Nephron progenitor cell (in vitro differentiated cells): ENCODE measurements around the gene ZNF99.
"Not testable (repeated sequence)": the region's sequence is repeated elsewhere in the genome, so short reads cannot be mapped to it uniquely, and the experiment has no call there.

Source experiments
- DNase-seq: peaks from one replicate; pipeline ENCODE4 v3.0.0; 2021
- H3K27ac Mint-ChIP-seq: 2 replicates; pipeline ENCODE4 v1.8.0; 2021; ENCODE audit warnings: mild to moderate bottlenecking, moderate library complexity, mixed read lengths
- H3K27me3 Mint-ChIP-seq: 2 replicates; pipeline ENCODE4 v1.8.0; 2021; ENCODE audit warnings: mild to moderate bottlenecking, low read depth, mixed read lengths; ENCODE audit not compliant: poor library complexity
- H3K36me3 Mint-ChIP-seq: 2 replicates; pipeline ENCODE4 v1.8.0; 2021; ENCODE audit warnings: low read depth, mixed read lengths
- H3K4me1 Mint-ChIP-seq: 2 replicates; pipeline ENCODE4 v1.8.0; 2021; ENCODE audit warnings: mixed read lengths
- H3K4me3 Mint-ChIP-seq: 2 replicates; pipeline ENCODE4 v1.8.0; 2021; ENCODE audit warnings: mild to moderate bottlenecking, moderate library complexity, mixed read lengths
- H3K9me3 Mint-ChIP-seq: 2 replicates; pipeline ENCODE4 v1.8.0; 2021; ENCODE audit warnings: mild to moderate bottlenecking, moderate library complexity, mixed read lengths
- TF ChIP-seq, protein P1 (sequence below): fragments of 200-600 bp; sonication (generic); IDR thresholded peaks from 2 replicates; pipeline ENCODE4 v1.5.0; 2021; ENCODE audit warnings: antibody characterized with exemption

The ZNF99 gene

GRCh38 chr19:22806418-22806817 lies 22.5 kb upstream of the ZNF99 start:
- no peak overlapping the region for H3K27ac Mint-ChIP-seq
- H3K36me3 Mint-ChIP-seq = no peaks in the 10 kb centered on the region
- no peak for DNase-seq
- H3K4me3 Mint-ChIP-seq = no peak overlapping the region
- no peaks in the 10 kb centered on the region for H3K4me1 Mint-ChIP-seq
- TF ChIP-seq, protein P1, sequence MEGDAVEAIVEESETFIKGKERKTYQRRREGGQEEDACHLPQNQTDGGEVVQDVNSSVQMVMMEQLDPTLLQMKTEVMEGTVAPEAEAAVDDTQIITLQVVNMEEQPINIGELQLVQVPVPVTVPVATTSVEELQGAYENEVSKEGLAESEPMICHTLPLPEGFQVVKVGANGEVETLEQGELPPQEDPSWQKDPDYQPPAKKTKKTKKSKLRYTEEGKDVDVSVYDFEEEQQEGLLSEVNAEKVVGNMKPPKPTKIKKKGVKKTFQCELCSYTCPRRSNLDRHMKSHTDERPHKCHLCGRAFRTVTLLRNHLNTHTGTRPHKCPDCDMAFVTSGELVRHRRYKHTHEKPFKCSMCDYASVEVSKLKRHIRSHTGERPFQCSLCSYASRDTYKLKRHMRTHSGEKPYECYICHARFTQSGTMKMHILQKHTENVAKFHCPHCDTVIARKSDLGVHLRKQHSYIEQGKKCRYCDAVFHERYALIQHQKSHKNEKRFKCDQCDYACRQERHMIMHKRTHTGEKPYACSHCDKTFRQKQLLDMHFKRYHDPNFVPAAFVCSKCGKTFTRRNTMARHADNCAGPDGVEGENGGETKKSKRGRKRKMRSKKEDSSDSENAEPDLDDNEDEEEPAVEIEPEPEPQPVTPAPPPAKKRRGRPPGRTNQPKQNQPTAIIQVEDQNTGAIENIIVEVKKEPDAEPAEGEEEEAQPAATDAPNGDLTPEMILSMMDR = no peak
- H3K27me3 Mint-ChIP-seq = no peaks in the 10 kb centered on the region
- H3K9me3 Mint-ChIP-seq = peaks cover 71% of the 10 kb centered on the region

GRCh38 chr19:22797040-22797439 lies 13.1 kb upstream of the ZNF99 start:
- Mint-ChIP-seq H3K27ac (no peak overlapping the region), H3K36me3 (peaks cover 18% of the 10 kb centered on the region), H3K4me1 (no peaks in the 10 kb centered on the region), H3K4me3 (no peak overlapping the region), H3K9me3 (peaks cover 84% of the 10 kb centered on the region), H3K27me3 (peaks cover 3% of the 10 kb centered on the region)
- no peak for DNase-seq
- TF ChIP-seq, protein P1 = no peak

DNA sequence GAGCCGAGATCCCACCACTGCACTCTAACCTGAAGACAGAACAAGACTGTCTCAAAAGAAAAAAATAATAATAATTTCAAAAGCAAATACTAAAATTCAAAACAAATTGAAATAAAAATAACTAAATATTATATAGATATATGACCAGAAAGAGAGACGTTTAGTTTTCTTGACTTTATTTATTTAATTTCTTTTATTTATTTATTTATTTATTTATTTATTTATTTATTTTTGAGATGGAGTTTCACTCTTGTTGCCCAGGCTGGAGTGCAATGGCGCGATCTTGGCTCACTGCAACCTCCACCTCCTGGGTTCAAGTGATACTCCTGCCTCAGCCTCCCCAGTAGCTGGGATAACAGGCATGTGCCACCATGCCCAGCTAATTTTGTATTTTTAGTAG lies 8.9 kb upstream of the ZNF99 start:
- Mint-ChIP-seq H3K36me3 (peaks cover 16% of the 10 kb centered on the region), H3K9me3 (peaks cover 80% of the 10 kb centered on the region)
- DNase-seq, H3K4me3 Mint-ChIP-seq, H3K27ac Mint-ChIP-seq, H3K27me3 Mint-ChIP-seq, H3K4me1 Mint-ChIP-seq: not testable (repeated sequence)

GRCh38 chr19:22735911-22736645 lies 47.9 kb downstream of the ZNF99 start:
- Mint-ChIP-seq H3K27me3 (no peaks in the 10 kb centered on the region), H3K27ac (no peak overlapping the region), H3K9me3 (peaks cover 96% of the 10 kb centered on the region), H3K36me3 (no peaks in the 10 kb centered on the region), H3K4me3 (no peak overlapping the region), H3K4me1 (no peaks in the 10 kb centered on the region)
- TF ChIP-seq, protein P1 = no peak
- DNase-seq = no peak

- Mint-ChIP-seq H3K36me3 (peaks cover 5% of the 10 kb centered on the region), H3K4me3 (no peak overlapping the region), H3K4me1 (no peaks in the 10 kb centered on the region), H3K9me3 (peaks cover 96% of the 10 kb centered on the region), H3K27me3 (no peaks in the 10 kb centered on the region), H3K27ac (no peak overlapping the region)
- TF ChIP-seq, protein P1 = no peak
- DNase-seq = no peak
These were observed 50.3 kb downstream of the ZNF99 start for GRCh38 chr19:22733691-22734090.

DNA sequence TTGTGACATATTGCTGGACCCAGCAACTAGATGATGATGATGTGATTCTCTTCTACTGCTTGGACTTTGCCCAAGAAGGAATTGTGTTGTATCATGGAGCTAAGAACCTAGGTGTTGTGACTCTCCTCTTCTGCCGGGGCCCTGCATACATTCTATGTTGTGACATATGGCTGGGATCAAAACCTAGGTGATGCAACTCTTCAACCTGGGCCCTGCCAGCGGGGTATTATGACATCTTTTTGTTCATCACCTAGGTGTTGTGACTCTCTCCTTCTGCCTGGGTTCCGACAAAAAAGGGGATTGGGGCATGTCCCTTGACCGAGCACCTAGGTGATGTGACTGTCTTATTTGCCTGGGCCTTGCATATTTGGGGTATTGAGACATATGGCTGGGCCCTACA lies 55.7 kb downstream of the ZNF99 start:
- not testable (repeated sequence) for H3K27ac Mint-ChIP-seq, H3K4me1 Mint-ChIP-seq, DNase-seq, H3K4me3 Mint-ChIP-seq, H3K27me3 Mint-ChIP-seq, H3K36me3 Mint-ChIP-seq
- peaks cover 97% of the 10 kb centered on the region for H3K9me3 Mint-ChIP-seq

DNA sequence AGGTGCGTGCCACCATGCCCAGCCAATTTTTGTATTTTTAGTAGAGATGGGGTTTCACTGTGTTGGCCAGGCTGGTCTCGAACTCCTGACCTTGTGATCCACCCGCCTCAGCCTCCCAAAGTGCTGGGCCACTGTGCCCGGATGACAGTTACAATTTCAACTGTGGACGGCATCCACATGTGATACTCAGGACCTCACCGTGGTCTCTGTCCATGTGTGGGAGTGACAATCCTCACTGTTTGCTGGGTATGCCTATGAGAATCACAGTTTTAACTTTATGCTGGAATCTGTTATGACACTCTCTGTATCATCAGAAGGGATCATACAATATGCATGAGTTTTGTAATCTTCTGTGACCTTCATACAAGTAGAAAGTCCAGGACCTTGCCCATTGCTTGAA lies 62.4 kb downstream of the ZNF99 start:
- not testable (repeated sequence) for H3K27ac Mint-ChIP-seq, H3K4me1 Mint-ChIP-seq

More for the DNA sequence above, 62.4 kb downstream of the ZNF99 start:
- H3K4me3 Mint-ChIP-seq, H3K27me3 Mint-ChIP-seq, DNase-seq, H3K36me3 Mint-ChIP-seq: not testable (repeated sequence)
- H3K9me3 Mint-ChIP-seq = peaks cover 92% of the 10 kb centered on the region
